ENCODE measurements around the gene NYAP2.

DNA sequence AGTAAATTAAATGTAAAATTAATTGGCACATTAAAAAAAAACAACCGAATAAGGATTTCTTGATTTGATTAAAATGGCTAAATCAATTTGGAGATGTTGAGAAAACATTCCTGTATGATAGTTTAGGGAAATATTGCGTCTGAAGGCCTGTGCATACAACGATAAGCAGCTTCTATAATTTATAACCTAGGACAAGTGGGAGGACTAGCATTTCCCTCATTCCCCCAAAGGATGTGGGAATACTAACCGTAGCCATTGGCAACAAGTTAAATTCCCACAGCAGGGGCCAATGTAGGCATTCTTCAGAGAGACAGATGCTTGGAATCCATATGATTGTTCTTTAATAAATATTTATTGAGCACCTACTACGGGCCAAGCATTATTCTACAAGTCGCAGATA lies 134.5 kb downstream of the NYAP2 start:
- TF ChIP-seq, protein P1, sequence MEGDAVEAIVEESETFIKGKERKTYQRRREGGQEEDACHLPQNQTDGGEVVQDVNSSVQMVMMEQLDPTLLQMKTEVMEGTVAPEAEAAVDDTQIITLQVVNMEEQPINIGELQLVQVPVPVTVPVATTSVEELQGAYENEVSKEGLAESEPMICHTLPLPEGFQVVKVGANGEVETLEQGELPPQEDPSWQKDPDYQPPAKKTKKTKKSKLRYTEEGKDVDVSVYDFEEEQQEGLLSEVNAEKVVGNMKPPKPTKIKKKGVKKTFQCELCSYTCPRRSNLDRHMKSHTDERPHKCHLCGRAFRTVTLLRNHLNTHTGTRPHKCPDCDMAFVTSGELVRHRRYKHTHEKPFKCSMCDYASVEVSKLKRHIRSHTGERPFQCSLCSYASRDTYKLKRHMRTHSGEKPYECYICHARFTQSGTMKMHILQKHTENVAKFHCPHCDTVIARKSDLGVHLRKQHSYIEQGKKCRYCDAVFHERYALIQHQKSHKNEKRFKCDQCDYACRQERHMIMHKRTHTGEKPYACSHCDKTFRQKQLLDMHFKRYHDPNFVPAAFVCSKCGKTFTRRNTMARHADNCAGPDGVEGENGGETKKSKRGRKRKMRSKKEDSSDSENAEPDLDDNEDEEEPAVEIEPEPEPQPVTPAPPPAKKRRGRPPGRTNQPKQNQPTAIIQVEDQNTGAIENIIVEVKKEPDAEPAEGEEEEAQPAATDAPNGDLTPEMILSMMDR (conservative IDR thresholded peaks at IDR 0.05; ENCODE audit: low read length): no peak
- no peak for TF ChIP-seq EZH2phosphoT487 (IDR thresholded peaks at IDR 0.05; ENCODE audit: borderline replicate concordance, low read depth, low read length)

Data from OCI-LY7 (cell line).